HepG2 (cell line): ENCODE measurements around the gene CTU2. TPM values are rescaled to one million over a fixed set of nuclear protein-coding genes. Genes with fewer than 3 reads are reported as not detected.

Experiments
- ARHGAP35 ChIP-seq: sonication (generic); formaldehyde crosslinking; IDR thresholded peaks from 2 replicates; pipeline ENCODE4 v1.9.0; 2022; ENCODE audit warnings: mild to moderate bottlenecking, inconsistent platforms, moderate library complexity, missing genetic modification reagents, borderline replicate concordance
- FOXM1 ChIP-seq: sonication (generic); formaldehyde crosslinking; IDR thresholded peaks from 2 replicates; pipeline ENCODE4 v1.5.0; 2020; ENCODE audit warnings: missing genetic modification reagents
- GABPB1 ChIP-seq: IDR thresholded peaks from 2 replicates; pipeline ENCODE4 v1.6.1; 2016; ENCODE audit warnings: mild to moderate bottlenecking, missing genetic modification reagents, moderate library complexity, missing compliant biosample characterization
- GMEB1 ChIP-seq: sonication (generic); formaldehyde crosslinking; IDR thresholded peaks from 2 replicates; pipeline ENCODE4 v1.5.1; 2020; ENCODE audit warnings: missing genetic modification reagents, mild to moderate bottlenecking, borderline replicate concordance
- KLF9 ChIP-seq: IDR thresholded peaks from 2 replicates; pipeline ENCODE4 v1.6.1; 2016; ENCODE audit warnings: low read depth
- NR2F2 ChIP-seq: IDR thresholded peaks from 2 replicates; pipeline ENCODE4 v1.6.1; 2012; ENCODE audit warnings: low read depth, inconsistent platforms, borderline replicate concordance
- RFXAP ChIP-seq: sonication (generic); formaldehyde crosslinking; IDR thresholded peaks from 2 replicates; pipeline ENCODE4 v1.4.0; 2020; ENCODE audit warnings: missing genetic modification reagents, borderline replicate concordance
- SMC3 ChIP-seq: IDR thresholded peaks from 2 replicates; pipeline ENCODE4 v1.6.1; 2011; ENCODE audit warnings: low read length, improper control_type of control experiment
- SRF ChIP-seq: IDR thresholded peaks from 2 replicates; pipeline ENCODE4 v1.6.1; 2011; ENCODE audit warnings: mild to moderate bottlenecking, low read depth, low read length, moderate library complexity
- ZNF512 ChIP-seq: sonication (generic); formaldehyde crosslinking; IDR thresholded peaks from 2 replicates; pipeline ENCODE4 v1.4.0; 2020; ENCODE audit warnings: mild to moderate bottlenecking, missing genetic modification reagents
- ZNF672 ChIP-seq: sonication (generic); formaldehyde crosslinking; IDR thresholded peaks from 2 replicates; pipeline ENCODE4 v1.8.1; 2022; ENCODE audit warnings: missing genetic modification reagents
- ZNF75D ChIP-seq: sonication (generic); formaldehyde crosslinking; IDR thresholded peaks from 2 replicates; pipeline ENCODE4 v1.8.1; 2023; ENCODE audit warnings: missing genetic modification reagents, mild to moderate bottlenecking, borderline replicate concordance
- ZNF850 ChIP-seq: sonication (generic); formaldehyde crosslinking; conservative IDR thresholded peaks from 2 replicates; pipeline ENCODE4 v1.9.0; 2021; ENCODE audit warnings: mild to moderate bottlenecking, missing genetic modification reagents
- polyA plus RNA-seq, 8 experiments: library from polyadenylated mRNA; depleted of rRNA in 3 of 8; stranded (reverse) in 7 of 8; unstranded in 1 of 8; fragments of >200 nt; fragmentation: Illumina TruSeq in 4 of 8; extraction: Trizol in 4 of 8; gene quantifications; 2 replicates each; pipeline versions ENCODE4 v1.2.1 to v1.2.3, GENCODE V29; 2011 to 2016; ENCODE audit warnings: low read depth in 4 of 8, missing spikeins in 1 of 8, mixed read lengths in 1 of 8; ENCODE audit not compliant: insufficient read depth in 1 of 8
- total RNA-seq, 5 experiments: library from RNA; depleted of rRNA; stranded (reverse); fragments of >200 nt; fragmentation: Illumina TruSeq; extraction: Trizol; gene quantifications; 2 replicates each; pipeline ENCODE4 v1.2.3, GENCODE V29; 2016; ENCODE audit warnings: low read depth in 1 of 5
- TF ChIP-seq, protein P1 (sequence below): sonication (generic); formaldehyde crosslinking; IDR thresholded peaks from 2 replicates; pipeline ENCODE4 v1.4.0; 2020; ENCODE audit warnings: missing genetic modification reagents
- TF ChIP-seq, protein P2 (sequence below): sonication (generic); formaldehyde crosslinking; IDR thresholded peaks from 2 replicates; pipeline ENCODE4 v1.5.0; 2020; ENCODE audit warnings: missing genetic modification reagents
- TF ChIP-seq, protein P3 (sequence below): sonication (generic); formaldehyde crosslinking; IDR thresholded peaks from 2 replicates; pipeline ENCODE4 v1.5.0; 2020; ENCODE audit warnings: missing genetic modification reagents, mild to moderate bottlenecking, borderline replicate concordance

The CTU2 gene
- total and polyA plus RNA-seq, 2 of the 13 experiments (the other 11 are each of a cell fraction or from before 2014, with no cell fraction given) = 13.3 to 21.9 TPM

GRCh38 chr16:88763502-88764053 lies 57.3 kb downstream of the CTU2 start (continued):
- TF ChIP-seq, protein P1, sequence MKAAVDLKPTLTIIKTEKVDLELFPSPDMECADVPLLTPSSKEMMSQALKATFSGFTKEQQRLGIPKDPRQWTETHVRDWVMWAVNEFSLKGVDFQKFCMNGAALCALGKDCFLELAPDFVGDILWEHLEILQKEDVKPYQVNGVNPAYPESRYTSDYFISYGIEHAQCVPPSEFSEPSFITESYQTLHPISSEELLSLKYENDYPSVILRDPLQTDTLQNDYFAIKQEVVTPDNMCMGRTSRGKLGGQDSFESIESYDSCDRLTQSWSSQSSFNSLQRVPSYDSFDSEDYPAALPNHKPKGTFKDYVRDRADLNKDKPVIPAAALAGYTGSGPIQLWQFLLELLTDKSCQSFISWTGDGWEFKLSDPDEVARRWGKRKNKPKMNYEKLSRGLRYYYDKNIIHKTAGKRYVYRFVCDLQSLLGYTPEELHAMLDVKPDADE (CRISPR knock-in tag) = no peak
- TF ChIP-seq ZNF672 (CRISPR knock-in tag) (no peak), NR2F2 (peak; percentile 91), SMC3 (peak; percentile 66), SRF (0 out of 2 replicates have a peak, but pooled peaks have one; percentile 22), GABPB1 (CRISPR knock-in tag) (peak; percentile 36; the same call in 1 of the 2 replicates), RFXAP (CRISPR knock-in tag) (peak; percentile 85; the same call in 1 of the 2 replicates), ZNF512 (no peak), KLF9 (CRISPR knock-in tag) (0 out of 2 replicates have a peak, but pooled peaks have one; percentile 42), GMEB1 (CRISPR knock-in tag) (peak; percentile 57; the same call in 1 of the 2 replicates), ZNF850 (CRISPR knock-in tag) (no peak), ZNF75D (CRISPR knock-in tag) (no peak), FOXM1 (CRISPR knock-in tag) (no peak), ARHGAP35 (peak; percentile 69; the same call in 1 of the 2 replicates)
- TF ChIP-seq, protein P2, sequence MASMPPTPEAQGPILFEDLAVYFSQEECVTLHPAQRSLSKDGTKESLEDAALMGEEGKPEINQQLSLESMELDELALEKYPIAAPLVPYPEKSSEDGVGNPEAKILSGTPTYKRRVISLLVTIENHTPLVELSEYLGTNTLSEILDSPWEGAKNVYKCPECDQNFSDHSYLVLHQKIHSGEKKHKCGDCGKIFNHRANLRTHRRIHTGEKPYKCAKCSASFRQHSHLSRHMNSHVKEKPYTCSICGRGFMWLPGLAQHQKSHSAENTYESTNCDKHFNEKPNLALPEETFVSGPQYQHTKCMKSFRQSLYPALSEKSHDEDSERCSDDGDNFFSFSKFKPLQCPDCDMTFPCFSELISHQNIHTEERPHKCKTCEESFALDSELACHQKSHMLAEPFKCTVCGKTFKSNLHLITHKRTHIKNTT (CRISPR knock-in tag) = no peak
- TF ChIP-seq, protein P3, sequence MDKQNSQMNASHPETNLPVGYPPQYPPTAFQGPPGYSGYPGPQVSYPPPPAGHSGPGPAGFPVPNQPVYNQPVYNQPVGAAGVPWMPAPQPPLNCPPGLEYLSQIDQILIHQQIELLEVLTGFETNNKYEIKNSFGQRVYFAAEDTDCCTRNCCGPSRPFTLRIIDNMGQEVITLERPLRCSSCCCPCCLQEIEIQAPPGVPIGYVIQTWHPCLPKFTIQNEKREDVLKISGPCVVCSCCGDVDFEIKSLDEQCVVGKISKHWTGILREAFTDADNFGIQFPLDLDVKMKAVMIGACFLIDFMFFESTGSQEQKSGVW (CRISPR knock-in tag) = no peak
